ENCODE measurements around the gene GCK.

Gene GCK

GRCh38 chr7:44108768-44109750, 80.2 kb downstream of the GCK start:
- peak overlapping the region; percentile 98 to 100 for H3K27ac ChIP-seq
- no peaks in the 10 kb centered on the region for H3K9me3 ChIP-seq
- no peak for TF ChIP-seq CTCF (IDR thresholded peaks at IDR 0.05)
- H3K27me3 ChIP-seq: no peaks in the 10 kb centered on the region
- DNase-seq: no peak
- intact Hi-C loops (cut with DNase I; ENCODE audit: low total_unique reads): no loop called here
- peak overlapping the region in 1 of 2 donors; percentile 58 for H3K4me3 ChIP-seq
- peaks cover 25 to 75% (median 72%) of the 10 kb centered on the region in 3 donors for H3K36me3 ChIP-seq
- peaks cover 12 to 92% (median 76%) of the 10 kb centered on the region in 4 donors for H3K4me1 ChIP-seq

GRCh38 chr7:44107961-44108767, 81.1 kb downstream of the GCK start:
- no peak for TF ChIP-seq CTCF (IDR thresholded peaks at IDR 0.05)
- Histone ChIP-seq H3K4me3 (peak overlapping the region; percentile 52 to 58), H3K9me3 (no peaks in the 10 kb centered on the region), H3K27me3 (no peaks in the 10 kb centered on the region), H3K4me1 (peaks cover 12 to 100% (median 84%) of the 10 kb centered on the region in 4 donors), H3K27ac (peak overlapping the region; percentile 98 to 100), H3K36me3 (peaks cover 25 to 66% (median 63%) of the 10 kb centered on the region in 3 donors)
- no peak for DNase-seq
- intact Hi-C loops (cut with DNase I; ENCODE audit: low total_unique reads): no loop called here

- H3K36me3 ChIP-seq: peaks cover 25 to 58% (median 55%) of the 10 kb centered on the region in 3 donors
- H3K9me3 ChIP-seq: no peaks in the 10 kb centered on the region
- peaks cover 12 to 100% (median 85%) of the 10 kb centered on the region in 4 donors for H3K4me1 ChIP-seq
- intact Hi-C loops (cut with DNase I; ENCODE audit: low total_unique reads): no loop called here
- DNase-seq: no peak
- peak overlapping the region; percentile 52 to 58 for H3K4me3 ChIP-seq
- no peaks in the 10 kb centered on the region for H3K27me3 ChIP-seq
- no peak for TF ChIP-seq CTCF (IDR thresholded peaks at IDR 0.05)
- peak overlapping the region; percentile 98 to 100 for H3K27ac ChIP-seq
These were observed 81.9 kb downstream of the GCK start for GRCh38 chr7:44107116-44107960.

GRCh38 chr7:44106311-44107065, 82.8 kb downstream of the GCK start:
- intact Hi-C loops (cut with DNase I; ENCODE audit: low total_unique reads): no loop called here
- DNase-seq: no peak
- H3K4me3 ChIP-seq: peak overlapping the region; percentile 52 to 58

More at GRCh38 chr7:44106311-44107065, 82.8 kb downstream of the GCK start:
- Histone ChIP-seq H3K36me3 (peaks cover 21 to 49% (median 46%) of the 10 kb centered on the region in 3 donors), H3K27me3 (no peaks in the 10 kb centered on the region), H3K9me3 (no peaks in the 10 kb centered on the region), H3K27ac (peak overlapping the region; percentile 98 to 100), H3K4me1 (peaks cover 12 to 99% (median 84%) of the 10 kb centered on the region in 4 donors)
- TF ChIP-seq CTCF (IDR thresholded peaks at IDR 0.05): no peak

All from tibial artery (tissue), 4 donors.